Lower leg skin (tissue), 4 donors: ENCODE data around the gene TCF7L1. TPM values are rescaled to one million over a fixed set of nuclear protein-coding genes. Genes with fewer than 3 reads are reported as not detected.

Source experiments
- DNase-seq, 2 donors: peaks; one replicate each; pipeline ENCODE4 v3.0.0-alpha.2; 2019; ENCODE audit warnings: low spot score in 2 of 2
- H3K4me3 ChIP-seq: fragments of 200-600 bp; sonication (generic); 2 replicates; pipeline ENCODE4 v1.5.1; 2017; ENCODE audit warnings: mild to moderate bottlenecking, low read depth; ENCODE audit not compliant: poor library complexity, severe bottlenecking
- POLR2A ChIP-seq, 2 donors: fragments of 450-650 bp; IDR thresholded peaks; one replicate each; pipeline ENCODE4 v1.6.1; 2016 to 2017; ENCODE audit warnings: antibody characterized with exemption in 2 of 2, mild to moderate bottlenecking in 1 of 2, moderate library complexity in 1 of 2
- WGBS, 2 donors: methylation state at CpG; one replicate each; pipeline ENCODE4 v1.1.5; 2018; 5-methylcytosine and 5-hydroxymethylcytosine counted together
- intact Hi-C: fragments of 100-400 bp; cut with DNase I; formaldehyde crosslinking; loops from one replicate; pipeline ENCODE4 v1.15.0; 2023; ENCODE audit warnings: low total_unique reads
- total RNA-seq, 4 donors: library from RNA; depleted of rRNA; stranded (reverse); fragments of >200 nt; gene quantifications; one replicate each; pipeline ENCODE4 v1.1.0, GENCODE V29; 2016
- TF ChIP-seq, protein P1 (sequence below), 3 donors: fragments of 450-650 bp; IDR thresholded peaks; one replicate each; pipeline ENCODE4 v1.5.1; 2016; ENCODE audit warnings: antibody characterized with exemption in 3 of 3, mild to moderate bottlenecking in 3 of 3, moderate library complexity in 2 of 3

The TCF7L1 gene
- total RNA-seq, 4 donors from 2014 or later = 0.67 to 4.8 (median 1.9) TPM

DNA sequence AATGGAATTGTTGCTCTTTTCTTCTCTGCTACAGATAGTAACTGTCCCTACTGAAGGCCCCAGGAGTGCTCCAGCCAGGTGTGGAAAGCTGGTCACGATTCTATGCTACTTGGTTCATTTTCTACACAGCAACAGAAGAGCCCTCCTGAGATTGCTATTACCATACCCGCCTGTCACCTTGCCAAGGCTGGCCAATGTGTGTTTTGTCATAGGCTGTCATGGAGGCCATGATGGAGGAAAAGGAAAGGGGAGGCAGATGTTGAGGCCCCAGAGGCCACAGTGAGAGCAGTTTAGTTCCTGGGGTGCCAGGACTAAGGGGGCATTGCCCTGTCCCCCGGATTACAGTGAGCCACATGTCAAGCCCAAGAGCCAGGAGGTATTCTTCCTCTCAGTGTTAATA lies 222.3 kb downstream of the TCF7L1 start:
- intact Hi-C loops = no loop called here
- 71 to 72% methylated on average over 3 of the region's 3 CpGs for whole genome bisulfite sequencing, 2 donors
- DNase-seq = no peak
- TF ChIP-seq POLR2A (IDR thresholded peaks at IDR 0.05) = no peak
- TF ChIP-seq, protein P1, sequence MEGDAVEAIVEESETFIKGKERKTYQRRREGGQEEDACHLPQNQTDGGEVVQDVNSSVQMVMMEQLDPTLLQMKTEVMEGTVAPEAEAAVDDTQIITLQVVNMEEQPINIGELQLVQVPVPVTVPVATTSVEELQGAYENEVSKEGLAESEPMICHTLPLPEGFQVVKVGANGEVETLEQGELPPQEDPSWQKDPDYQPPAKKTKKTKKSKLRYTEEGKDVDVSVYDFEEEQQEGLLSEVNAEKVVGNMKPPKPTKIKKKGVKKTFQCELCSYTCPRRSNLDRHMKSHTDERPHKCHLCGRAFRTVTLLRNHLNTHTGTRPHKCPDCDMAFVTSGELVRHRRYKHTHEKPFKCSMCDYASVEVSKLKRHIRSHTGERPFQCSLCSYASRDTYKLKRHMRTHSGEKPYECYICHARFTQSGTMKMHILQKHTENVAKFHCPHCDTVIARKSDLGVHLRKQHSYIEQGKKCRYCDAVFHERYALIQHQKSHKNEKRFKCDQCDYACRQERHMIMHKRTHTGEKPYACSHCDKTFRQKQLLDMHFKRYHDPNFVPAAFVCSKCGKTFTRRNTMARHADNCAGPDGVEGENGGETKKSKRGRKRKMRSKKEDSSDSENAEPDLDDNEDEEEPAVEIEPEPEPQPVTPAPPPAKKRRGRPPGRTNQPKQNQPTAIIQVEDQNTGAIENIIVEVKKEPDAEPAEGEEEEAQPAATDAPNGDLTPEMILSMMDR (IDR thresholded peaks at IDR 0.05) = no peak
- no peak overlapping the region for H3K4me3 ChIP-seq

DNA sequence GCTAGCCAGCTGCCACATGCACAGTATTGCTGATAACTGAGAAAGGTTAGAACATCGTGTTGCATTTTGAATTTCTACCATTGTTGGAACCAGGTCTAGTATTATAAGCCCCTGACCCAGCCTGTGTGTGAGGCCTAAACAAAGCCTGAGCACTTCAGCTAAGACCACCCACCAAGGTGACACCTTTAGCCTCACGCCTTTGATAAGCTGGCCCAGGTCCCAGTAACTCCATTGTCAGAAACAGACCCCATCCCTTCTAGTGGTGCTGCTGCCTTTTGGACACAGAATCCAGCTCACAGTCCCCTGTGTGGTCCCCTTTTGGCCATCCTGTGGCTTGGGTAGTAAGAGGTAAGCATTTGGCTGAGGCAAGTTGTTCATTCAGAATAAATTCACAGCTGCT lies 223.0 kb downstream of the TCF7L1 start:
- H3K4me3 ChIP-seq = no peak overlapping the region
- 97 to 100% methylated on average over 2 of the region's 2 CpGs for WGBS, 2 donors
- no peak for DNase-seq
- intact Hi-C loops = no loop called here
- TF ChIP-seq, protein P1 (IDR thresholded peaks at IDR 0.05) = no peak
- no peak for TF ChIP-seq POLR2A (IDR thresholded peaks at IDR 0.05)

GRCh38 chr2:85357736-85358135 lies 224.5 kb downstream of the TCF7L1 start:
- DNase-seq = no peak
- no peak overlapping the region for H3K4me3 ChIP-seq
- 65 to 84% methylated on average over 3 of the region's 3 CpGs for WGBS, 2 donors
- TF ChIP-seq, protein P1 (IDR thresholded peaks at IDR 0.05) = no peak
- TF ChIP-seq POLR2A (IDR thresholded peaks at IDR 0.05) = no peak
- intact Hi-C loops = no loop called here

Other genes starting within 250 kb of the TCF7L1 start
- gene TMSB10, start 227.7 kb upstream of the TCF7L1 start, total RNA-seq = 1,000 to 10,000 TPM in 2 of 4 donors, 100 to 1,000 TPM in 2; 774 to 1,415 (median 1,103) TPM
- gene KCMF1, start 162.2 kb upstream of the TCF7L1 start, total RNA-seq = 10 to 100 TPM; 35.2 to 51.7 (median 39.9) TPM
- gene TGOLN2, start 194.6 kb downstream of the TCF7L1 start, total RNA-seq = 10 to 100 TPM; 57.3 to 90.4 (median 82.3) TPM
- gene RETSAT, start 221.1 kb downstream of the TCF7L1 start, total RNA-seq = 100 to 1,000 TPM in 2 of 4 donors, 10 to 100 TPM in 2; 86.2 to 121 (median 101) TPM
- gene ELMOD3, start 221.4 kb downstream of the TCF7L1 start, total RNA-seq = 10 to 100 TPM; 10.0 to 26.1 (median 23.5) TPM